Heart left ventricle (tissue), 16 donors: ENCODE data around the gene ADCY1. TPM values are rescaled to one million over a fixed set of nuclear protein-coding genes. Genes with fewer than 3 reads are reported as not detected.

Experiments
- ATAC-seq, 4 donors: fragments of 200-7000 bp; cut with Tn5 transposase; one replicate each; pipeline ENCODE4 v1.9.1; 2020 to 2022; ENCODE audit warnings: moderate library complexity in 4 of 4, mild to moderate bottlenecking in 3 of 4, moderate number of reproducible peaks in 1 of 4
- DNase-seq, 5 donors: peaks; one replicate each; pipeline ENCODE4 v3.0.0-alpha.2; 2020
- H3K27ac ChIP-seq, 12 donors: fragments of 200-600 bp; sonication (generic) in 4 of 12; one replicate each; pipeline versions ENCODE4 v1.5.0 to v1.8.0; 2016 to 2022; ENCODE audit warnings: mild to moderate bottlenecking in 2 of 12
- H3K27me3 ChIP-seq, 9 donors: fragments of 200-600 bp; sonication (generic) in 2 of 9; one replicate each; pipeline versions ENCODE4 v1.5.1 to v1.8.0; 2016 to 2022; ENCODE audit warnings: mild to moderate bottlenecking in 3 of 9
- H3K36me3 ChIP-seq, 9 donors: fragments of 200-600 bp; sonication (generic) in 2 of 9; one replicate each; pipeline versions ENCODE4 v1.5.0 to v1.8.0; 2018 to 2022; ENCODE audit warnings: mild to moderate bottlenecking in 2 of 9
- H3K4me1 ChIP-seq, 12 donors: fragments of 200-600 bp; sonication (generic) in 4 of 12; one replicate each; pipeline versions ENCODE4 v1.5.0 to v1.8.0; 2016 to 2022; ENCODE audit warnings: mild to moderate bottlenecking in 3 of 12
- H3K4me3 ChIP-seq, 12 donors: fragments of 200-600 bp; sonication (generic) in 4 of 12; one replicate each; pipeline versions ENCODE4 v1.5.0 to v1.8.0; 2017 to 2022; ENCODE audit warnings: mild to moderate bottlenecking in 9 of 12, moderate library complexity in 4 of 12
- H3K9me3 ChIP-seq, 12 donors: fragments of 200-600 bp; sonication (generic) in 4 of 12; one replicate each; pipeline versions ENCODE4 v1.5.0 to v1.8.0; 2016 to 2022; ENCODE audit warnings: mild to moderate bottlenecking in 1 of 12
- POLR2A ChIP-seq, 2 donors: fragments of 450-650 bp; IDR thresholded peaks; one replicate each; pipeline ENCODE4 v1.6.1; 2017; ENCODE audit warnings: antibody characterized with exemption in 2 of 2, mild to moderate bottlenecking in 2 of 2, moderate library complexity in 2 of 2
- WGBS, 4 donors: extraction: QIAGEN DNeasy Blood & Tissue Kit in 2 of 4; methylation state at CpG; one replicate each; pipeline versions ENCODE4 v1.1.5 to v1.1.7; 2013 to 2018; 5-methylcytosine and 5-hydroxymethylcytosine counted together
- intact Hi-C, 10 donors: fragments of 100-400 bp; cut with DNase I; formaldehyde crosslinking; loops; one replicate each; pipeline versions ENCODE4 v1.11.1 to v1.14.2; 2022
- polyA plus RNA-seq, 2 donors: library from polyadenylated mRNA; stranded (reverse); fragments of 200-250 nt; gene quantifications; one replicate each; pipeline ENCODE4 v1.2.3, GENCODE V29; 2013
- total RNA-seq, 9 donors: library from RNA; depleted of rRNA in 2 of 9; stranded (reverse); fragments of >200 nt in 2 of 9; fragmentation: NEBNext Ultra II Directional in 3 of 9; extraction: Animal tissue kit (Norgen Biotek cat#: 25700) in 3 of 9; gene quantifications; one replicate each; pipeline versions ENCODE4 v1.1.0 to v1.2.4, GENCODE V29; 2016 to 2023
- TF ChIP-seq, protein P1 (sequence below), 12 donors: fragments of 200-600 bp; sonication (generic) in 4 of 12; IDR thresholded peaks; one replicate each; pipeline versions ENCODE4 v1.5.0 to v1.8.0; 2018 to 2022; ENCODE audit warnings: antibody characterized with exemption in 12 of 12, mild to moderate bottlenecking in 5 of 12
- donor health status: ischemic (EF 13 %, LVEDD 7.1; RV severe dilation, severe dysfunction).
- donor health status: healthy with polysubstance abuse.
- donor health status: DM: no; HTN: yes; CAD: no.
- donor health status: DM: no; HTN: no; CAD: no.
- donor health status: ischemic (EF 25% LVEDD 6.9; RV normal size, moderate dysfunction).
- donor health status: ischemic (EF 25% LVEDD 5.7; RV mildly dilated, moderate dysfunction).
- donor health status: healthy.
- donor health status: DM: yes; HTN: yes; CAD: no.
- donor health status: ischemic (EF 35%, LVEDD 5.7; RV mildly dilated, moderate dysfunction).
- donor health status: nonischemic (EF 11% LVEDD 7.7; RV severe dilation, severe dysfunction).
- donor health status: DM: yes; HTN: yes; CAD: no.
- donor health status: PGD.
- donor health status: ischemic (EF 29% LVEDD 5.4; RV normal size, mild dysfunction).
- donor health status: nonischemic (EF 23%, LVEDD 6.1; RV moderate dilation, normal function).

The ADCY1 gene
- total and polyA plus RNA-seq, 11 donors: 0.73 to 10.8 (median 3.6) TPM

DNA sequence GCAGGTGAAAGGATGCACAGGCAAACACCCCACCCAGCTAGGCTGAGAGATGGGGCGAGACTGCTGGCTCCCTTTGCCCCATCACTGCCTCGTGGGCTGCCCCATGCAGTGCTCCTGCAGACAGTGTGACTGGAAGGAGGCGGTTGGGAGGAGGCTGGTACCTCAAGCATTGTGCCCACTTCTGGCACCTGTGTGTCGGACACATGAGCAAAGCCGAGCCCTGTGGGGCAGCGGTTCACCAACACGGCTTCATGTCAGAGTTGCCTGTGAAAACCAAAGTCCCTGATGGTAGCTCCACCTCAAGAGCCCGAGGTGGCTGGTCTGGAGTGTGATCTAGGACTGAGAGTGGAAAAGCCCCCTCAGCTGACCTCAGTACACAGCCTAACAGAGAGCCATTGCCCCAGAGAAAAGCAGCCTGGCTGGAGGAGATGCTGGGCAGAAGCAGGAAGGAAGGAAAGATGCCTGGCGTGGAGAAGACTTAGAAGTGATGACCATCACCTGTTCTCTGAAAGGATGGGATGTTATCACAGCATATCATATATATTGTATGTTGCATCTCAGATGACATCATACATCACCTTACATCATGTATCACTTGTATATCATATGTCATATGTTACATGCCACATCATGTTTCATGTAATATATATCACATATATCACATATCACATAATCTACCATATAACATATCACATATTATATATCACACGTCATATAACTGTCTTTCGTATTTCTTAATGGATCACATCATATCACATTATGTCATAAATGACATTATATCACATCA lies 75.6 kb downstream of the ADCY1 start:
- no peak for TF ChIP-seq POLR2A (IDR thresholded peaks at IDR 0.05)
- TF ChIP-seq, protein P1, sequence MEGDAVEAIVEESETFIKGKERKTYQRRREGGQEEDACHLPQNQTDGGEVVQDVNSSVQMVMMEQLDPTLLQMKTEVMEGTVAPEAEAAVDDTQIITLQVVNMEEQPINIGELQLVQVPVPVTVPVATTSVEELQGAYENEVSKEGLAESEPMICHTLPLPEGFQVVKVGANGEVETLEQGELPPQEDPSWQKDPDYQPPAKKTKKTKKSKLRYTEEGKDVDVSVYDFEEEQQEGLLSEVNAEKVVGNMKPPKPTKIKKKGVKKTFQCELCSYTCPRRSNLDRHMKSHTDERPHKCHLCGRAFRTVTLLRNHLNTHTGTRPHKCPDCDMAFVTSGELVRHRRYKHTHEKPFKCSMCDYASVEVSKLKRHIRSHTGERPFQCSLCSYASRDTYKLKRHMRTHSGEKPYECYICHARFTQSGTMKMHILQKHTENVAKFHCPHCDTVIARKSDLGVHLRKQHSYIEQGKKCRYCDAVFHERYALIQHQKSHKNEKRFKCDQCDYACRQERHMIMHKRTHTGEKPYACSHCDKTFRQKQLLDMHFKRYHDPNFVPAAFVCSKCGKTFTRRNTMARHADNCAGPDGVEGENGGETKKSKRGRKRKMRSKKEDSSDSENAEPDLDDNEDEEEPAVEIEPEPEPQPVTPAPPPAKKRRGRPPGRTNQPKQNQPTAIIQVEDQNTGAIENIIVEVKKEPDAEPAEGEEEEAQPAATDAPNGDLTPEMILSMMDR (IDR thresholded peaks at IDR 0.05): no peak
- H3K4me1 ChIP-seq: peaks cover 0 to 26% (median 9%) of the 10 kb centered on the region in 12 donors
- DNase-seq (no peak), ATAC-seq (no peak)
- intact Hi-C loops: loop anchor here in 1 of 10 donors (10.0 kb wide), 1 partner anchor 495 kb away; the partner anchor contains the start of gene RAMP3
- peaks cover 0 to 5% (median 0%) of the 10 kb centered on the region in 9 donors for H3K36me3 ChIP-seq
- H3K9me3 ChIP-seq: no peaks in the 10 kb centered on the region
- no peak overlapping the region for H3K27ac ChIP-seq
- WGBS, 4 donors: 94 to 96% (median 95%) methylated on average over 10 to 11 of the region's 11 CpGs
- H3K4me3 ChIP-seq: no peak overlapping the region
- H3K27me3 ChIP-seq: no peaks in the 10 kb centered on the region

DNA sequence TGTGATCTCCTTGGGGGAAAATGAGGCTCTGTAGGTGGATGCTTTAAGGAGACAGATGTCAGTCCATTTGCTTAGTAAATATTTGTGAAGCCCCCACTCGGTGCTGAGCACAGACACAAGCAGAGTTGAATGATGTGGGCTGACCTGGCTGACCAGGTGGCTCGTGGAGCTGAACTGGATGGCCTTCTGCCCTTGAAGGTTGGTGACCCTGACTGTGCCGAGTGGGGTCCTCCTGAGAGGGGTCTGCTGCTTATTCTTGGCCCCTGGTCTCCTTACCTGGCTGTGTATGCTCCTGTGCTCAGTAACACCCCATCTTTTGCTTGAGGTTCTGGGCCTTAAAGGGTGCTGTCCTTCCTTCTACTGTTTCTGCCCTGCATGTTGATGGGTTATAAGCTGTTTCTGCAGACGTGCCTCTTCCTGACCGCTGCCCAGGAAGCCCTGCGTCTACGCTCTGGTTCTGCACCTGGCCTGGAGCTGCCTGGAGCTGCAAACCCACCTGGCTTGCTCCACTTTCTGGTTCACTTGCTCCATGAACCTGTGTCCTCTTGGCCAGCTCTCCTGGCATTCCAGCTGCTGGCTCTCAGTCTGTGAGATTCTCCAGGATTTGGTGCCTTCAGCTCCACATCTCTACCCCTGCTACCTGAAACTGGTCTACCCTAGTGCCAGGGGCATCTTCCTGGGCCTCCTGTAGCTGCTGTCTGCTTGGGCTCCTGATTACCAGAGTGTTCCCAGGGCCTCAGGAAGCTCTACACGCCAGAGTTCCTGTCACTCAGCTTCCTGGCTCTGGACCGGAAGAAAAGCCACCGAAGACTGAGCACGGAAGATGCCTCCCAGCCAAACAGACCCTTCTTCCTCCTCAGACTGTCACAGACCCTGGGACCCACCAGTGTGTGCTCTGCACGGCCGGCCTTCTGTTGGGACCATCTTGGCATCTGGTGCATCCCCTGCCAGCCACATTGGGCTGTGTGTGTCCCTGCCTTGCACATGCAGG lies 76.5 kb downstream of the ADCY1 start:
- H3K4me3 ChIP-seq: no peak overlapping the region
- WGBS, 4 donors: 69 to 79% (median 73%) methylated on average over 13 of the region's 13 CpGs
- ATAC-seq: no peak
- H3K27ac ChIP-seq: no peak overlapping the region
- intact Hi-C loops: loop anchor here in 1 of 10 donors (10.0 kb wide), 1 partner anchor 496 kb away; the partner anchor contains the start of gene RAMP3
- peaks cover 0 to 5% (median 0%) of the 10 kb centered on the region in 9 donors for H3K36me3 ChIP-seq
- TF ChIP-seq, protein P1 (IDR thresholded peaks at IDR 0.05): no peak
- no peak for TF ChIP-seq POLR2A (IDR thresholded peaks at IDR 0.05)
- no peaks in the 10 kb centered on the region for H3K27me3 ChIP-seq
- no peak for DNase-seq
- peaks cover 0 to 26% (median 9%) of the 10 kb centered on the region in 12 donors for H3K4me1 ChIP-seq
- H3K9me3 ChIP-seq: no peaks in the 10 kb centered on the region

DNA sequence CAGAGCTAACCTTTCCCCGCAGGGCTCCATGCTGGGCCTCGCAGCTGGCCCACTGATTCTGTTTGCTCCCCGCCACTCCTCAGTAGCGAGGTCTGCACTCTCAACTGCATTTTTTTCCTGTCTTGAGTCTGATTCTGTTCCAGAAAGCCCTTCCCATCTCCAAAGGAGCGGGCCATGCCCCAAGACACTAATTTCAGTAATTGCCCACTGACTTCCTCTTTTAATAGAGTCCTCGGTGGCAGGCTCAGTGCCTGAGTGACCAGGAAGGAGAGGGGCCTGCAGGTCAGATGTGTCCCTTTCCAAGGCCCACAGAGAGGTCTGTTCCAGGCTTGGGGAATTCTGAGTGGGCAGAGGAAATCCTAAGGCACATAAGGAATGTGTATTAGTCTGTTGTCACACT lies 77.4 kb downstream of the ADCY1 start:
- Histone ChIP-seq H3K27me3 (no peaks in the 10 kb centered on the region), H3K36me3 (peaks cover 0 to 5% (median 0%) of the 10 kb centered on the region in 9 donors), H3K27ac (no peak overlapping the region), H3K4me1 (peaks cover 0 to 17% (median 6%) of the 10 kb centered on the region in 12 donors), H3K9me3 (no peaks in the 10 kb centered on the region), H3K4me3 (no peak overlapping the region)
- ATAC-seq: no peak
- TF ChIP-seq, protein P1 (IDR thresholded peaks at IDR 0.05): no peak
- TF ChIP-seq POLR2A (IDR thresholded peaks at IDR 0.05): no peak
- intact Hi-C loops: loop anchor here in 1 of 10 donors (10.0 kb wide), 1 partner anchor 497 kb away; the partner anchor contains the start of gene RAMP3
- no peak for DNase-seq
- 87 to 92% (median 91%) methylated on average over 6 of the region's 6 CpGs for WGBS, 4 donors
